Measurements from ENCODE around the gene RAPGEF6. TPM values are rescaled to one million over a fixed set of nuclear protein-coding genes. Genes with fewer than 3 reads are reported as not detected.

Gene RAPGEF6
- total RNA-seq, 1 donor from 2014 or later, result 46.1 TPM

GRCh38 chr5:131513780-131514179 lies 121.2 kb downstream of the RAPGEF6 start:
- intact Hi-C loops (cut with micrococcal nuclease), result loop anchor here (1.0 to 2.0 kb wide), 2 partner anchors 25 to 495 kb away; no protein-coding TSS in a partner anchor

- intact Hi-C loops (cut with micrococcal nuclease), result no loop called here
Observed at GRCh38 chr5:131511934-131512333, 123.1 kb downstream of the RAPGEF6 start.

- intact Hi-C loops (cut with micrococcal nuclease), result no loop called here
Observed at GRCh38 chr5:131509801-131510200, 125.2 kb downstream of the RAPGEF6 start.

GRCh38 chr5:131505237-131505908 lies 129.7 kb downstream of the RAPGEF6 start:
- intact Hi-C loops (cut with micrococcal nuclease), result no loop called here

GRCh38 chr5:131496400-131496713 lies 138.7 kb downstream of the RAPGEF6 start:
- intact Hi-C loops (cut with micrococcal nuclease), result no loop called here

- intact Hi-C loops (cut with micrococcal nuclease), result no loop called here
Observed at GRCh38 chr5:131495536-131496399, 139.3 kb downstream of the RAPGEF6 start.

GRCh38 chr5:131491749-131492148 lies 143.3 kb downstream of the RAPGEF6 start:
- intact Hi-C loops (cut with micrococcal nuclease), result no loop called here

GRCh38 chr5:131488463-131488862 lies 146.6 kb downstream of the RAPGEF6 start:
- intact Hi-C loops (cut with micrococcal nuclease), result loop anchor here (1.0 to 10.0 kb wide), 6 partner anchors 26 to 1584 kb away; partner anchors contain the start of gene CHSY3

GRCh38 chr5:131487371-131487770 lies 147.7 kb downstream of the RAPGEF6 start:
- intact Hi-C loops (cut with micrococcal nuclease), result loop anchor here (10.0 kb wide), 1 partner anchor 1583 kb away; the partner anchor contains the start of gene CHSY3

GRCh38 chr5:131482617-131483016 lies 152.4 kb downstream of the RAPGEF6 start:
- intact Hi-C loops (cut with micrococcal nuclease), result loop anchor here (10.0 kb wide), 1 partner anchor 1578 kb away; the partner anchor contains the start of gene CHSY3

- intact Hi-C loops (cut with micrococcal nuclease), result loop anchor here (10.0 kb wide), 1 partner anchor 1577 kb away; the partner anchor contains the start of gene CHSY3
Observed at GRCh38 chr5:131481569-131481968, 153.5 kb downstream of the RAPGEF6 start.

- intact Hi-C loops (cut with micrococcal nuclease), result no loop called here
Observed at GRCh38 chr5:131475541-131475941, 159.5 kb downstream of the RAPGEF6 start.

GRCh38 chr5:131473731-131474130 lies 161.3 kb downstream of the RAPGEF6 start:
- intact Hi-C loops (cut with micrococcal nuclease), result no loop called here

- intact Hi-C loops (cut with micrococcal nuclease), result no loop called here
Observed at GRCh38 chr5:131466171-131466766, 168.8 kb downstream of the RAPGEF6 start.

- intact Hi-C loops (cut with micrococcal nuclease), result no loop called here
Observed at GRCh38 chr5:131463656-131464055, 171.4 kb downstream of the RAPGEF6 start.

GRCh38 chr5:131462454-131462853 lies 172.6 kb downstream of the RAPGEF6 start:
- intact Hi-C loops (cut with micrococcal nuclease), result no loop called here

- intact Hi-C loops (cut with micrococcal nuclease), result no loop called here
Observed at GRCh38 chr5:131461742-131462141, 173.3 kb downstream of the RAPGEF6 start.

GRCh38 chr5:131460867-131461572 lies 174.0 kb downstream of the RAPGEF6 start:
- intact Hi-C loops (cut with micrococcal nuclease), result no loop called here

GRCh38 chr5:131460133-131460532 lies 174.9 kb downstream of the RAPGEF6 start:
- intact Hi-C loops (cut with micrococcal nuclease), result no loop called here

- intact Hi-C loops (cut with micrococcal nuclease), result no loop called here
Observed at GRCh38 chr5:131459216-131459615, 175.8 kb downstream of the RAPGEF6 start.

GRCh38 chr5:131457193-131457592 lies 177.8 kb downstream of the RAPGEF6 start:
- intact Hi-C loops (cut with micrococcal nuclease), result no loop called here

Data from T-helper 1 cell treated with Interleukin-12 subunit alpha and Interleukin-12 subunit beta and Interleukin-4 antibody, amounts not matched to agents 30 ng/mL and 1 ng/mL, for 36 hours (primary cell).